ENCODE results near the gene RPA3. TPM values are rescaled to one million over a fixed set of nuclear protein-coding genes. Genes with fewer than 3 reads are reported as not detected.
A peak's percentile ranks its signal among the peaks of the same experiment; 100 is the strongest.

The RPA3 gene
- polyA plus RNA-seq, 1 experiment = 9.2 TPM

GRCh38 chr7:7704867-7705266, 13.5 kb downstream of the RPA3 start:
- Histone ChIP-seq H3K4me3 (ENCODE audit: low read depth, low read length) (no peak overlapping the region), H3K27me3 (ENCODE audit: control insufficient read depth, insufficient read depth, low read length) (no peaks in the 10 kb centered on the region), H3K36me3 (ENCODE audit: control insufficient read depth, insufficient read depth, low read length) (no peaks in the 10 kb centered on the region)
- DNase-seq (ENCODE audit: low read depth) = no peak
- TF ChIP-seq, protein P1, sequence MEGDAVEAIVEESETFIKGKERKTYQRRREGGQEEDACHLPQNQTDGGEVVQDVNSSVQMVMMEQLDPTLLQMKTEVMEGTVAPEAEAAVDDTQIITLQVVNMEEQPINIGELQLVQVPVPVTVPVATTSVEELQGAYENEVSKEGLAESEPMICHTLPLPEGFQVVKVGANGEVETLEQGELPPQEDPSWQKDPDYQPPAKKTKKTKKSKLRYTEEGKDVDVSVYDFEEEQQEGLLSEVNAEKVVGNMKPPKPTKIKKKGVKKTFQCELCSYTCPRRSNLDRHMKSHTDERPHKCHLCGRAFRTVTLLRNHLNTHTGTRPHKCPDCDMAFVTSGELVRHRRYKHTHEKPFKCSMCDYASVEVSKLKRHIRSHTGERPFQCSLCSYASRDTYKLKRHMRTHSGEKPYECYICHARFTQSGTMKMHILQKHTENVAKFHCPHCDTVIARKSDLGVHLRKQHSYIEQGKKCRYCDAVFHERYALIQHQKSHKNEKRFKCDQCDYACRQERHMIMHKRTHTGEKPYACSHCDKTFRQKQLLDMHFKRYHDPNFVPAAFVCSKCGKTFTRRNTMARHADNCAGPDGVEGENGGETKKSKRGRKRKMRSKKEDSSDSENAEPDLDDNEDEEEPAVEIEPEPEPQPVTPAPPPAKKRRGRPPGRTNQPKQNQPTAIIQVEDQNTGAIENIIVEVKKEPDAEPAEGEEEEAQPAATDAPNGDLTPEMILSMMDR (IDR thresholded peaks at IDR 0.05; ENCODE audit: insufficient read depth, low read depth, low read length) = no peak
- ChIA-PET CTCF (no interaction called here), POLR2A (no interaction called here)

DNA sequence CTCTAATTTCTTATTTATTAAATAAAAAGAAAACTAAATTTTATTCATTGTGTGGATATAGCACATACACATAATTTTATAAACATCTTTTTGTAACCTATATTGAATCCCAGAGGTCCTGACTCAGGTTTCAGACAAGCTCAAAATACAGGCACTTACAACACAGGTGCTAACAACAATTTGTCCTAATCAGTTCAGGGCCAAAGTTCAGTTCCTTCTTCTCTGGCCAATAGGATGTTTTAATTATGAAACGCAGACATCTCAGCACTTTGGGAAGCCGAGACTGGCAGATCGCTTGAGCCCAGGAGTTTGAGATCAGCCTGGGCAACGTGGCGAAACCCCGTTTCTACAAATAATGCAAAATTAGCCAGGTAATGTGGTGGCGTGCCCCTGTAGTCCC, 15.0 kb downstream of the RPA3 start:
- TF ChIP-seq, protein P1 (IDR thresholded peaks at IDR 0.05; ENCODE audit: insufficient read depth, low read depth, low read length) = no peak
- POLR2A ChIA-PET = no interaction called here
- Histone ChIP-seq H3K27me3 (ENCODE audit: control insufficient read depth, insufficient read depth, low read length) (no peaks in the 10 kb centered on the region), H3K36me3 (ENCODE audit: control insufficient read depth, insufficient read depth, low read length) (no peaks in the 10 kb centered on the region), H3K4me3 (ENCODE audit: low read depth, low read length) (no peak overlapping the region)
- DNase-seq (ENCODE audit: low read depth) = no peak
- CTCF ChIA-PET = interaction anchor here (1.5 kb wide), 1 partner anchor 13 kb away, joined by 4 read pairs; no protein-coding TSS in a partner anchor

- ChIA-PET POLR2A (no interaction called here), CTCF (interaction anchor here (1.5 kb wide), 1 partner anchor 14 kb away, joined by 4 read pairs; no protein-coding TSS in a partner anchor)
- peak; percentile 61 for DNase-seq (ENCODE audit: low read depth)
- Histone ChIP-seq H3K4me3 (ENCODE audit: low read depth, low read length) (no peak overlapping the region), H3K27me3 (ENCODE audit: control insufficient read depth, insufficient read depth, low read length) (no peaks in the 10 kb centered on the region), H3K36me3 (ENCODE audit: control insufficient read depth, insufficient read depth, low read length) (no peaks in the 10 kb centered on the region)
- TF ChIP-seq, protein P1 (IDR thresholded peaks at IDR 0.05; ENCODE audit: insufficient read depth, low read depth, low read length) = no peak
Measured at GRCh38 chr7:7702826-7703225, 15.6 kb downstream of the RPA3 start.

DNA sequence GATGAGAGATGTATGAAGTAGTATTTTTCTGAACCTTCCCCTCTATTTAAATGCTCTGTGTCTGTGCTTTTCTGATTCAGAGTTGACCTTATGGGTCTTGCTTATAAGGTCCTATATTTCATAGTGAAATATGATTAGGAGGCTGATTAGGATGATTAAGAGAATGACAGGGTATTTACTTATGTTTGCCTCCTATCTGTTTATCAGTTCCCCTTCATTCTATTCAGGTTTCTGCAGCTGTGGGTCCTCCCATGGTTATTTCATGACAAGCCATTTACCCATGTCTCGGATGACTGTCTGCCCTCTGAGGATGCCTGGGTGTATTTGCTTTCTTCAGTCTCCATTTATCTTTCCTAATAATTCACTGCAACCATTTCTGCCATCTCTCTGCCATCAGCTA, 16.9 kb downstream of the RPA3 start:
- no peaks in the 10 kb centered on the region for H3K27me3 ChIP-seq (ENCODE audit: control insufficient read depth, insufficient read depth, low read length)
- TF ChIP-seq, protein P1 (IDR thresholded peaks at IDR 0.05; ENCODE audit: insufficient read depth, low read depth, low read length) = no peak
- H3K4me3 ChIP-seq (ENCODE audit: low read depth, low read length) = no peak overlapping the region
- DNase-seq (ENCODE audit: low read depth) = no peak
- ChIA-PET CTCF (no interaction called here), POLR2A (no interaction called here)
- H3K36me3 ChIP-seq (ENCODE audit: control insufficient read depth, insufficient read depth, low read length) = no peaks in the 10 kb centered on the region

DNA sequence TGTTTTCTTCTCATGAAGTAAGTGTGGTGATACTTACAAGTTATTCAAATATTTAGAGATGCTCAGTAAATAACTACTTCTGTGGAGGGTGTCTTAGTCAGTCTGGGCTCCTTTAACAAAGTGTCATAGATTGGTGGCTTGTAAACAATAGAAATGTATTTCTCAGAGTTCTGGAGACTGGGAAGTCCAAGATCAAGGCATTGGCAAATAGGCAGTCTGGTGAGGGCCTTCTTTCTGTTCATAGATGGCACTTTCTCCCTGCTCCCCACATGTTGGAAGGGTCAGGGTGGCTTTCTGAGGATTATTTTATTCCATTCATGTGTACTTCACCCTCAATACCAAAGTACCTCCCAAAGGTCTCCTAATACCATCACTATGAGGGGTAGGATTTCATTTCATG, 18.4 kb downstream of the RPA3 start:
- no peak for DNase-seq (ENCODE audit: low read depth)
- TF ChIP-seq, protein P1 (IDR thresholded peaks at IDR 0.05; ENCODE audit: insufficient read depth, low read depth, low read length) = no peak
- no peaks in the 10 kb centered on the region for H3K36me3 ChIP-seq (ENCODE audit: control insufficient read depth, insufficient read depth, low read length)
- H3K4me3 ChIP-seq (ENCODE audit: low read depth, low read length) = no peak overlapping the region
- POLR2A ChIA-PET = no interaction called here
- no peaks in the 10 kb centered on the region for H3K27me3 ChIP-seq (ENCODE audit: control insufficient read depth, insufficient read depth, low read length)
- CTCF ChIA-PET = no interaction called here

Data from BJ (cell line).